Activated CD4-positive, alpha-beta T cell treated with anti-CD3 and anti-CD28 coated beads for 1 hour (primary cell): ENCODE data around the gene UTP25.
"Not testable (repeated sequence)": the region's sequence is repeated elsewhere in the genome, so short reads cannot be mapped to it uniquely, and the experiment has no call there.

Experiments used
- DNase-seq: peaks from one replicate; pipeline ENCODE4 v3.0.0-alpha.2; 2020

Gene UTP25, protein sequence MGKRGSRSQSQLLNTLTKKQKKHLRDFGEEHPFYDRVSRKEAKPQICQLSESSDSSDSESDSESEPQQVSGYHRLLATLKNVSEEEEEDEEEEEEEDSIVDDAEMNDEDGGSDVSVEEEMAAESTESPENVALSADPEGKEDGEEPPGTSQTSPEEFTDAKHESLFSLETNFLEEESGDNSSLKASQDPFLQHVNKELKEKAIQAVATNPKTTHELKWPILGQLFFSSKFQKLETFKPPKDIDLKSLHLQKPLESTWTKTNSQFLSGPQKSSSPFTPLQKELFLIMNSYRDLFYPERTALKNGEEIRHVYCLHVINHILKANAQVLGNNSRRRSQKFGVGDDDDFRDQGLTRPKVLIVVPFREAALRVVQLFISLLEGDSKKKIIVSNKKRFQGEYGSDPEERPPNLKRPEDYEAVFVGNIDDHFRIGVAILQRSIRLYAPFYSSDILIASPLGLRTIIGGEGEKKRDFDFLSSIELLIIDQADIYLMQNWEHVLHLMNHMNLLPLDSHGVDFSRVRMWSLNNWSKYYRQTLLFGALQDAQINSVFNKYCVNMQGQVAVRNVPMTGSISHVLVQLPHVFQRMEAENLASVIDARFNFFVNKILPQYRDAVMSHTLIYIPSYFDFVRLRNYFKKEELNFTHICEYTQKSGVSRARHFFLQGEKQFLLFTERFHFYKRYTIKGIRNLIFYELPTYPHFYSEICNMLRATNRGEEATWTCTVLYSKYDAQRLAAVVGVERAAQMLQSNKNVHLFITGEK

DNA sequence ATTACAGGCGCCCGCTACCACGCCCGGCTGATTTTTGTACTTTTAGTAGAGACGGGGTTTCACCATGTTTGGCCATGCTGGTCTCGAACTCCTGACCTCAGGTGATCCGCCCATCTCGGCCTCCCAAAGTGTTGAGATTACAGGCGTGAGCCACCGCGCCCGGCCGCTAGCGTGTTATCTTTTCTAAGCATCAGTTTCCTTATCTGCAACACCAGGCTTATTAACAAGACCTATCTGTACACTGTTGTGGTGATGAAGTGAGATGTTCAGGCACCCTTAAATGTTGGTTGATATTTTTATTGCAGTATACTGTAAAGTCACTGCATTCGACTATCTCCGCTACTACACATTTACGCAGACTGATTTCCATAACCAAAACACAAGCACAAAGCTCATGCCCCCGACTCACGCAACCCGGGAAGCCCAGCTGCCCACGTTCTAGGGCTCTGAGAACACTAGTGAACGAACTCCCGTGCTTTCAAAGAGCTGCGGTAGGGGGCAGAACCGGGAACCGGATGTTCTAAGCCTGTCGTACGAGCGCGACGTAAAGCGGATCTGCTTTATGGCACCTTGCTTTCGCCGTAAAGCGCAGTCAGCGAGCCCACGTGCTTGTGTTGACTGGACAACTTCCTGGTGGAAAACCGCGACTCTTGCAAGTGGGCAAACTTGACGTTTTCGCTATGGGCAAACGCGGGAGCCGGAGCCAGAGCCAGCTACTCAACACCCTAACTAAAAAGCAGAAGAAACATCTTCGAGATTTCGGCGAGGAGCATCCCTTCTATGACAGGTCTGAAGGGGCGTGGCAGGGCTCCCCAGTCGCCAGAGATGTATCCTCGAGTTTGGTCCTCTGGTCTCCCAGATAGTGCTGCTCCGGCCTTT is at the start of gene UTP25:
Gene UTP25, plus strand, starts transcription at position 589 of the 879 bp plus-strand sequence. Its CDS starts 92 bp downstream, at position 681.
- DNase-seq = peak; percentile 87

DNA sequence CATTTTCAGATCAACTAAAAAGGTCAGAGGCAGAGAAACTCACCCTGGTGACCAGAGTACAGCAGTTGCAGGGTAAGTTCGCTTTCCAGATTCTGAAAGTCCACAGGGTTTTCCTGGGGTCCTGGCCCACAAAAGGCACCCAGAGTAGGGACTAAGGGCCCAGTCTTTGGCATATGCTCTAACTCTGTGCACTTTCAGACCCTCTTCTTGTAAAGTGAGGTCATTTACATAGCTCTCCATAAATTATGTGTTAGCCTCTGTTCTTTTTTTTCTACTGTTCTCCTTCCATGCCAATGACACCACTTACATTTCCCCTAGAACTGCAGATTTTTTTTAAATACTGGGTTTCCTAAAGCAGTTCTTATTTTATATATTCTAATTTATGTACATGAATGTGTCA is 49.7 kb upstream of the UTP25 start:
- no peak for DNase-seq

DNA sequence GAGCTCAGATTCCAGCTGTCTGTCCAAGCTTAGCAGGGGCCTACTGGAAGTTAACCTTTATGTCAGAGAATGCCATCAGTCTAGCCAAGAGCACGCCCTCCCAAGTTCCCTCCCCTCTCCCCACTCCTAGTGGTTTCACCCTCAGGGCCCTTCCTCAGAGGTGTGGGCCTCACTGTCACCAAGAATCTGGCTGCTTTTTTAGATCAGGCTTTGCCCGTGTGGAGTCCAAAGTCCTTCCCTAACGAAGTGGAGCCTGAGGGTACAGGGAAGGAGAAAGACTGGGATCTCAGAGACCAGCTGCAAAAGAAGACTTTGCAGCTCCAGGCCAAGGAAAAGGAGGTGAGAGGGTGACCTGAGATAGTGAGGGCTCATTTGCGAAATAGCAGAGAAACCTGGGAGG is 47.5 kb upstream of the UTP25 start:
- no peak for DNase-seq

DNA sequence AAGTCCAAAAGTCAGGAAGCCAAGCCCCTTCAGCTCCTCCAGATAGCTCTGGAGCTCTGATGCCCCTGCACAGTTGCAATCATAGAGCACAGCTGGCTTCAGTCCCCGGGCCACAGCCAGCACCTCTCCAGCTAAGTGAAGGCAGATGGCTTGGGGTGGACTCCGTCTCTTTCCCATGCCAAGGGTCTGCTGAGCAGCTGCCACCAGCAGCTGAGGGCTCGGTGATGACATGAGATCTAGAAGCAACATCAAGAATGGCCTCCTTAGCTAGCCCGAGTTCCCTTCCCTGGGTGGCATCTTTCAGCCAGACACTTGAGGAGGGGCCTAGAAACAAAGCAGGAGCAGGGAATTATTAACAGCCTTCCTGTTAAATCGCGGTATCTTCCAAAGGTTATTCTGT is 44.4 kb upstream of the UTP25 start:
- DNase-seq = no peak

DNA sequence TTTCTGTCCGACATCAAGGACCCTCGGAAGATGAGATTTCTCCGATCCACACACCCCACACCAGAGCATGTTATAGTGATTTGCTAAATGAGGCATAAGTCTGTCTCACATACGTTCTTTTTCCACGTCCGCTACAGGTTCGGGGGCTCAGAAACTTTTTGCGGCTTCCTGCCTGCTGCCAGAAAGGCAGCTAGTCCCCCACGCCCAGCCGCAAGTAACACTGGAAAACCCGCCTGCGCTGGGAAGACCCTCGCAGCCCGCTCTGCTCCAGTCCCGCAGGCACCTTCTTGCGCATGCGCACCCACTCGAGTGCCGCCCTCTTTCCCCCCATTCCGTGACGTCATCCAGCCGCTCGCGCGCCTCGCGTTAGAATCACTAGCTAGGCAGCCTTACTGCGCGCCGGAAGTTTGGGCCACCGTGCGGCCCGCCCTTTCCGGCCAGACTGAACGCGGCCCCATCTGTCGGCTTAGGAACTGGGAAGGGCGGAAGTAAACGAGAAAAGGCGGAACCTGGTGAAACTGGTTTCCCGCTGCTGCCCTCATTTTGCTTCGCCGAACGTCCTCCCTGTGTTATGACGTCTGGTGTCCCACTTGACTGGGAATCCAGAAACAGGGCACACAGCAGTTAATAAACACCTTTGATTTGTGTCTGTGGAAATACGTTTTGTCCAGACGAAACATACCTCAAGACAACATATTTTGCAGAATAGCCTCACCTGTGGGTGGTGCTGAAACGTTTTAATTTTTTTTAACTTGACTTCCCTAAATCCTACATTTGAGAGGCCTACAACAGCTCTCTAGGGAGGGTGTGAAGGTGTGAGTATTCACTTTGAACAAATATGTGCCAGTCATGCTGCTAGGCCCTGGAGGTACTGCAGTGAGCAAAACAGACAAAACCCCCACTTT is 43.3 kb upstream of the UTP25 start, which contains the start of gene C1orf74:
Gene C1orf74, minus strand, starts transcription at position 295 of the 905 bp plus-strand sequence. CDS start 925 bp downstream, outside the sequence.
- peak; percentile 100 for DNase-seq

DNA sequence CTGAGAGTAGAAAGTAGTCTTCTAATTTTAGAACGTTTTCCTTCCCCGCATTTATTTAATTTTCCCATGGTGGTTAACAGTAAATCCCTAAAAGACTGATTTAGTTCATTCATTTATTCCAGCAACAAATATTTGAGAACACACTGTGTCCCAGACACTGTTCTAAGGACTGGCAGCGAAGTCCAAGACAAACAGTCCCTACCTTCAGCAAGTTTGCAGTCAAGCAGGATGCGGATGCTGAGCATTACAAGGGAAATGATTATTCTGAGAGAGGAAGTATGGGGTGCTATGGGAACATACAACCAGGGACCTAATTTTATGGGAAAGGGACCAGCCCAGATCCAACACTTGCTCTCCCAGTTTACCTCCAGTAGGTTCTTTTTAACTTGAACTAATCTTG is 42.2 kb upstream of the UTP25 start:
- DNase-seq = no peak

DNA sequence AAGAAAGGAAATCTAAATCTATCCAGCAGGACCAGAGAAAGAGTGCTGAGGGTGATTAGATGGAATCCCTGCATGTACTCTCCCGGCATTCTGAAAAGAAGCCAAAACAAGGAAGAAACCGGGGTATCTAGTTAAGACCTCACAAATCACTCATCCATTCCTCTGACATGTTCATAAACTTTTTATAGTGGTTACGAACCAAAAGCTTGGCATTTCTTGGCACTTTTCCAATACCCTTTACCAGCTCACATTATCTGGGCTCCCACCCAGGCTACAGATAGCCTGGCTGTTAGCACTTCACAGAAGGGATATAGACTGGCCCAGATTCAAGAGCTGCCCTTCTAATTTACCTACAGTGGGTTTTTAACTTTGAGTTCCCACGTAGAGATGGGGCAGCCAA is 41.6 kb upstream of the UTP25 start:
- no peak for DNase-seq

DNA sequence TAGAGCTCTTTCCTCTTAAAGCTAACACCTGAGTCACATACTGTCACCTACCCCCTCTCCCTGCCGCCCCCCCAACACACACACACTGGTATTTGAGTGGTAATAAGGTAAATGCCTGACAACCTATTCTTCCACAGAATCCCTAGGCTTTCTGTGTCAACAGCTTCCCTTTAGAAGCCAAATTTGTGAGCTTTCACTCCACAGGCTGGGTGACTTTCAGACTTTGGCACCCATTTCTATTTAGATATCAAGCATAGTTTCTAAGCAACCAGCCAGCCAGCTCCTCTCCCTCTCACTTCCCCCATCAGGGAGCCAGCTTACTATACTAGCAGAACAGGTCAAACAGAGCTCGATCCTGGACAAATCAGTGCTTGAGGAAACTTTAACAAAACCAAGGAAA is 40.2 kb upstream of the UTP25 start:
- DNase-seq = no peak

DNA sequence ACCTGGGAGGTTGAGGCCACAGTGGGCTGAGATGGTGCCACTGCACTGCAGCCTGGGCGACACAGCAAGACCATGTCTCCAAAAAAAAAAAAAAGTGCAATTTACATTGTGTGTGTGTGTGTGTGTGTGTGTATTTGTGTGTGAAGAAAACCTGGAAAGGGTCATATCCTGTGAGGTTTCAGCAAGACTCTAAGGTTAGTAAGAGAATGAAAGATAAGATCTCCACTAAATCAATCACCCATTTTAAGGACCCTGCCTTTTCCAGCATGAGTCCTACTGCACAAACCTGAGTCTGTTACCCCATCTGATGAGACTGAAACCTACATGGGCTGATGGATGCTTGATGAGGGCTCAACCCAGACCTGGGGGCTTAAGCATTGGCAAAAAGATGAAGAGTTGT is 38.5 kb upstream of the UTP25 start:
- DNase-seq = no peak

DNA sequence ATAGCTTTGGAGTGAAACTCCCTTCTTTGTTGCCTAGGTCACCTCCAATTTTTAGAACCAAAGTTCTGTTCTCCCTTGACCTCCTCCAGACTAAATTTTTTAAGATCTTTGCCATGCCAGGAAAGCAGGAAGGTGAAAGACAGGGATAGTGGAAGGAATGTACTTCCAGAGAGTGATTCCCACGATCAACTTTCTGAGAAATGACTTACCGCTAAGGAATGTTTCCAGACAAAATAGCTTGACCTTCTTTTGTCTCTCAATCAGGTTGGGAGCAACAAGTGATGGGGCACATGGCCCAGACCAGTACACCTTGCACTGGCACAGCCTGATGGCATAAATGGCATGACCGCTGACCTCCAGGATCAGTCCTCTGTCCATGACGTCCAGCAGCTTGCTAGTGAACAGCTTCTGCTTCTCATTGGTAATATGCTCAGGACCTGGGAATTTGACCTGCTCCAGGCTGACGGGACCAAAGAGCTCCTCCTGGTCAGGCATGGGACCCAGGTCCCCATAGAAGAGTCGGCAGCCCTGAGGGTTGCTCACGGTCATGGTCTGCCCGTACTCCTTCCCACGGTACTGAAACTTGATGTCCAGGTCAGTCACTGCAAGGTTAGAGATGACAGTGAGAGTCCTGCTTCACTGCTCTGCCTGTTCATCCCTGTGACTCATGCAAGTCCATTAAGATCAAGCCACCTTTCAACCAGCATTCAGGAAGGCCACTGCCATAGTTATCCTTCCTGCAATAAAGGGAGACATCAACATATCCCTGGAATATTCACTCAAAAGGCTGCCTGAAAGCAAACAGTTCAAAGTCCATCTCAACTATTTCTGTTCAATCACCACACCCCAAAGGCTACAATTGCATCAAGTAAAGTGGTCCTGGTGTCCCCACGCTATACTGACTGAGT is 37.2 kb upstream of the UTP25 start:
- DNase-seq = no peak

DNA sequence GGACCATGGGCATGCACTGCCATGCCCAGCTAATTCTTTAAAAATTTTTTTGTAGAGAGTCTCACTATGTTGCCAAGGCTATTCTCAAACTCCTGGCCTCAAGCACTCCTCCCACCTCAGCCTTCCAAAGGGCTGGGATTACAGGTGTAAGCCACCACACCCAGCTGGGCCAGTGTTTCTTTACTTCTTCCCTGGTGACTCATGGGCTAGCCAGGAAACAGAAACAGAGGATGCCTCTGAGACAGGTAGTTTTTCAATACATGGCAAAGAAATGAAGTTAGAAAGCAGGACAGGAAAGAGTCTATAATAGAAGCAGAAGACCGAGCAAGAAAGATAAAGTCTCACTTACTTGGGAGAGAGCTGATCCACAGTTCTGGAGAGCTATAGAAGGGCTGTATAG is 35.9 kb upstream of the UTP25 start:
- no peak for DNase-seq

DNA sequence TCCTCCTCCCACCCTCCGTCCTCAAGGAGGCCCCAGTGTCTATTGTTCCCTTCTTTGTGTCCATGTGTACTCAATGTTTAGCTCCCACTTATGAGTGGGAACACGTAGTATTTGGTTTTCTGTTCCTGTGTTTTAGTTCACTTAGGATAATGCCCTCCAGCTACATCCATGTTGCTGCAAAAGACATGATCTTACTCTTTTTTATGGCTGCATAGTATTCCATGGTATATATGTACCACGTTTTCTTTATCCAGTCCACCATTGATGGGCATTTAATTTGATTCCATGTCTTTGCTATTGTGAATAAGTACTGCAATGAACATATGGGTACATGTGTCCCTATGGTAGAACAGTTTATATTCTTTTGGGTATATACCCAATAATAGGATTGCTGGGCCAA is 34.1 kb upstream of the UTP25 start:
- not testable (repeated sequence) for DNase-seq

DNA sequence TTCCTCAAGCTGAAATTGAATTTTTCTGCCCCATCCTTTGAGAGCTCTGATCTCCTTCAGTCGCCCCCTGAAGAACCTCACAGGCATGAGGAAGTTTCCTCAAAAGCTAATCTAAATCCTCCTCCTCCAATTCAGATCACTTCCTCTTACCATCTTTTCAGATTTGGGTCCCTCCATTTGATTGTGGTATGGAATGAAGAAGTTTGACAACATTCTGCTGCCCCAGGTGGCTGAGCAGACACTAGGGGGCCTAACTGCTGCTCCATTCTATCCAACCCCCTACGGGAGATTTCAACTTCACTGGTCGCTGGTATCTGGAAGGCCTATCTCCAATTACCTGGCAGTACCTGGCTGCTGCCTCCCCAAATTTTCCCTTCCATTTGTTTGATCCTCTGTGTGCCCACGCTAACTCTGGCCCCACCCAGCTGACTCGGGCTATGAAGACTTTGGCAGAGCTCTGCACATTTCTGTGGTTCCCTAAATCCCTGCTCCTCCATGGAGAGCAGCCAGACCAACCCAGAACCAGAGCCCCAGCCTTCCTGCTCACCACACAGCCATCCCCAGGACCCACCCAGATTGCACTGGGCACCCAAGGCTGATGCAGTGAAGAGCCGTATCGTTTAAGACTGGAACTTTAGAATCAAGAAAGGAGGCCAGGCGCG is 29.7 kb upstream of the UTP25 start:
- DNase-seq = no peak

DNA sequence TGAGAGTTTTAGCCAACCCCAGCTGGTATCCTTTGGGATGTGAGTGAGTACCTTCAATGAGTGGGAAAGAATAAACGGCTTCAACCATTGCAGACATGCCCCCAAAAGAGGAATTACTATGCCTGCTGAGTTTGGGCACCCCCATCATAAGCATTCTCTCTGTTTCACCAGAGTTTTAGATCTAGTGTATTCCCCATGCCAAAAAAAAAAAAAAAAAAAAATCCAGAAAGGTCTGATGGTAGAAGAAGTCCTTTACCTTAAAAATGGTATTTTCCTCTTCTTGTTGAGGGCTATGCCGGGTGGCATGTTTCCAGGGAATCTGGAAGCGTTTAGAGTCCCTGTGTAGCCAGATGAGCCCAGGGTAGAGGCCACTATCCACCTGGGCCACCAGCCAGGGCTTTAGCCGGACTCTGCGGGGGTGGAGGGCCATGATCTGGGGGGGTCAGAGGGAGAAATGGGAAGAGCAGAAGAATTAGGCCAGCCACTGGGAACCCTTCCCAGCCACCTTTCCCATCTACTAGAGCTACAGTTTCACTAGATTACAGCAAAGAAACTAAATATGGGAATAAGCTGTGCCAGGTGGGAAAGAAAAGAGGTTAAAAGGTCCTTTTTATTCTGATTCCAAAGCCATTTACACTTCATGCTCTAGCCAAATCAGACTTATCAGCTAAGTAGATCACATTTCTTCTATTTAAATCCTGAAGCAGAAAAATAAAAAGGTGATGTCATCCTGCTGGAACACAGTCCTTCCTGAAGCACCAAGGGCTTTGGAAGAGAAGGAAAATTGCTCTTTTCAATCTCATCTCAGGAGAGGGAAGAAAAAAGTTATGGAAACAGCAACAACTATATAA is 26.6 kb upstream of the UTP25 start:
- no peak for DNase-seq

DNA sequence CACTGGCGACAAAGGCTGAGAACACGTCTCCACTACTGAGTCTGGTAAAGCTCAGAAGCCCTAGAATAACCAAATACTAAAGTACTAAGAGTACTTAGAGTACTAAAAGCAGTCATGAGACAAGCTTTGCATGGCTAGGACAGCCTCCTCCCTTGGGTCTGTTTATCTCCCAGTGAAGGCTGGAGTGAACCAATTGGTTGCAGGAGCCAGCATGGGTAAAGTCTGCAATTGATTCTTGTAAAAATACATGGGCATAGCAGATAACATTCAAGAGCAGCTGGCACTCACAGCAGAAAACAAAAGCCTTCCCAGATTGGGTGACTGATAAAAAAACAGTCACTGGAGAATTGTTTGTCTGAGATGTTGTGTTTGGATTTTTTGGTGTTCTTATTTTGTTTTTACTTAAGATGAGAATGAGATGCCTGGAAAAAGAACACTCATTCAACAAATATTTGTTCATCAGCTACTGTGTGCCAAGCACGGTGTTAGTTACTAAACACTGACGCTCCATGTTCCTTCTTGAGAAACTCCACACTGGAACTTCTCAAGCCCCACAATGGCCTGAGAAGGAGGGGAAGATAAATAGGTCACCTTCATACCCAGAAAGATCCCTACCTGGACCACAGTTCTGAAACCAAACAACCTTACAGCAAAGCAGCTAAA is 25.5 kb upstream of the UTP25 start:
- DNase-seq = no peak

DNA sequence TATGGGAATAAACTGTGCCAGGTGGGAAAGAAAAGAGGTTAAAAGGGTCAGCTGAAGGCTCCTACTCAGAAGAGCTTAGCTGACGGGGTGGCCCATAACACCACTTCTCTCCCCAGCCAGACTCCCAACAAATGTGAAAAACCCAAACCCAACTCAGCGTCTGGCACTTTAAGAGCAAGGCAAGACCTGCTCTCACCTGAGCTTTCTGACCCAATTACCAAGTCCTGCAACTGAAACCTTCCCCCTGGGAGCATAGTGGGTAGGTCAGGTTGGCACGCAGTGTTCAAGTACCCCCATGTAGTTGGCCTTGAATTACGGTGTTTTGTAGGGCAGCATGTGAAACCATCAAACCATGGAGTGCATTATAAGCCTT is 25.0 kb upstream of the UTP25 start:
- no peak for DNase-seq

DNA sequence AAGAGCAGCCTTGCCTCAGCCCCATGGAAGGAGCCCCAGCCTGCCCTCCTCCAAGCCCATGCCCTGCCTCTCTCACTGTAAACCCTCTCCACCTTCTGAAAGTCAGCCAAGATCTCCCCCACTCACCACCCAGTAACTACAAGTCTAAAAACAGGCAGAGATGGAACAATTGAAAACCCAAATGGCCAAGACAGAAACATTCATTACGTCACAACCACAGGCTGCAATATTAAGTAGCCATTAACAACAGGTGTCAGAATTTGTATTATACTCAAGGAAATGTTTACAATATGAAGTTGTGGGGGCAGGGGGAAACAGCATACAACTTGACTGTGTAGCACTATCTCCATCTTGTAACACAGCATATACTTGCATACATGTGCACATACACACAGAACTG is 24.2 kb upstream of the UTP25 start:
- no peak for DNase-seq

DNA sequence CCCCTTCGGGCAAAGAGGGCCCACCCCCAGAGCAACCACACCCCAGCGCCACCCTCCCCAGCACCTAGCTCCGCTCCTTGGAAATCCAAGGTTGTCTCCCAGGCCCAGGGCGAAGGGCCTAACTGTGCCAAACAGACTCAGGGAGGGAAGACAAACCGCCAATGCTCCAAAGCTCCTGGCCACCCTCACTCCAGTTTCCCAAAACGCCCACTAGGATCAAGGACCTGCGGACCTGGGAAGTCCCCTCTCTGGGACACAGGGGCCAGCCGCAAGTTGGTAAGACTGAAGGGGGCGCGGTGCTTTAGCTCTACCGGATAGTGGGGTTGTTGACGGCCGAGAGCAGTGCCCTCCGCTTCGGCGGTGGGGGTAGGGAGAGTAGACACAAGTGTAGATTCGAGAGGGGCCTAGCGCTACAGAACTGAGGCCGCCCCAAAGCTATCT is 22.4 kb upstream of the UTP25 start:
- no peak for DNase-seq
